Muscle of arm (tissue), 12 donors: ENCODE data around the gene NPPA. TPM values are rescaled to one million over a fixed set of nuclear protein-coding genes. Genes with fewer than 3 reads are reported as not detected.
"Not testable (repeated sequence)": the region's sequence is repeated elsewhere in the genome, so short reads cannot be mapped to it uniquely, and the experiment has no call there.

Source experiments
- DNase-seq: peaks from one replicate; pipeline ENCODE4 v3.0.0-alpha.2; 2013
- polyA plus RNA-seq, 12 donors: library from polyadenylated mRNA; unstranded; fragments of 120-200 nt; gene quantifications; one replicate each; pipeline ENCODE4 v1.2.1, GENCODE V29; 2013; ENCODE audit not compliant: insufficient read length in 12 of 12

The NPPA gene
- polyA plus RNA-seq, 12 donors = 0.73 to 14.7 (median 1.5) TPM; not detected in 1

GRCh38 chr1:11817192-11817591 is 30.4 kb downstream of the NPPA start:
- DNase-seq = no peak

DNA sequence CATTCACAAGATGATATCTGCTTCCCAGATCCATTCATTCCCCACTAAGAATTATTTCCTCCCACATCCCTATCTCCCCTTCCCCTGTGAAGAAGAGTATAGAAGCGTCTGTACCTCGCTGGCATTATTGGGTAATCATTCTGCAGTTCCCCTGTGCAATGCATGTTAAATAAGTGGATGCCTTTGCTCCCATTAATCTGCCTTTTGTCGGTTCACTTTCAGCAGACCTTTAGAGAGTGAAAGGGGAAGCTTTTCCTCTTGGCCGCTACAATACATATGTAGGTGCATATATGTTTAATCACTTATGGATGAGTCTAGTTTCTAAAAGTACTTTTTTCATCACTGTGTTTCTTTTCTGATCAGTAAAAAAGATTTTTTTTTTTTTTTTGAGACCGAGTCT is 34.6 kb downstream of the NPPA start:
- DNase-seq = no peak

GRCh38 chr1:11807133-11807532 is 40.5 kb downstream of the NPPA start:
- no peak for DNase-seq

DNA sequence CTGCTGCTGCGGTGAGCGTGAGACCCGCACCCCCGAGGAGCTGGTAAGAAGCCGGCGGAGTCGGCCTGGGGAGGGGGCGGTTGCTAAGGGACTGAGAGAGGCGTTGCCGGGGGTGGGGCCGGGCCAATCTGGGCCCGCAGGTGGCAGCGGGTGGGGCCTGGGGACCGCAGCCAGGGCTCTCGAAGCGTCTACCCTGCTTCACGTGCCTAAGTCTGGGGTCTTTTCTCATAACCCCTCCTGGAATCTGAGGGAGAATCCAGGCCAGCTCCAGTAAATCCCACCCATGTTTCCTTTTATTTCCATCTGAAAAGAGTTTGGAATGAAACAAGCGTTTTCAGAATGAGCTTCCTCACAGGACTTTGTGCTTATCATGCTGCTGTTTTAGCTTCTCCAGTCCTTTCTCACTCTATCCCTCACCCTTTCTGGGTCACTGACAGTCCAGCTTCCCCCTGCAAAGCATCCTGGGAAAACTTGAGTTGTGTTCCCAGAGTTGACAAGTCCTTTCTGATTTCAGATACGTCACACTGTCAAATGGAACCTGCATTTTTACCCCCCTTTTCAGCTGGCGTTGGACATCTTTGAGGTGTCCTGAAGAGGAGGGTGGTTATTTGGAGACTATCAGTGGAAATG is 41.2 kb downstream of the NPPA start:
- peak; percentile 32 for DNase-seq

DNA sequence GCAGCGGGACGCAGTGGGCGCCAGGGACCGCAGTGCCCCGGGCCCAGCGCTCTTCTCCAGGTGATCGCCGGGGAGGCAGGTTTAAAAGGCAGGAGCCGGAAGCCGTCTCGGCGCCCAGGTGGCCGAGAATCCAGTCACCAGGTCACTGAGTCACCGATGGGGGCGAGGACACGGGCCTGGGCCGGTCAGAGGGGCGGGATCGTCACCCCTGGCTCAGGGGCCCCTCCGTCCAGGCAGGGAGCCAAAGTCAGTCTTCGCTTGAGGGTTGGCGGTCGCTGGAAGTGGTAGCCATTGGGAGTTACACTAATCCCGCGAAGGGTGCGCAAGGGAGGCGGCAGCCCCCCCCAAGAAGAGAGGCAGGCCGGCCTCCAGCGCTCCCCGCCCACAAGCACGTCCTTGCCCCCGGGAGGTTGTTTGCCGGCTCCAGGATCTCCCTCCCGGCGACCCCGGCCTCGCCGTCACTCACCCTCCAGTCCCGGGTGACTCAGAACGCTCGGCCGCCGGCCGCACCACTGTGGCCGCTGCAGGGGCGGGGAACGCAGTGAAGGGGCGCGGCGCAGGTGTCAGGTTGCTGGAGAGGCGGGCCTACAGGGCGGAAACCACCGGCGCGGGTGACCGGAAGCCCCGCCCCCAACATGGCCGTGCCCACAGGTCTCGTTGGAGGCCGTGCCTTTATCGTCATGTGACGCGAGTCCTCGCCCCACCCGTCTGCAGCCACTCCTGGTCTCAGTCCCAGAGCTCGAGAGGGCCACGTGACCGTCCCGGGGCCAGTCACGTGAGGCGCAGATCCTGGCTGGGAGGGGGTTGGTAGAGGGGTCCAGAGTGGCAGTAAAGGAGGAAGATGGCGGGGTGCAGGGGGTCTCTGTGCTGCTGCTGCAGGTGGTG is 41.9 kb downstream of the NPPA start, which contains the start of the genes CLCN6 and MTHFR:
CLCN6 (plus strand) TSS at position 770 of the 885 bp plus-strand sequence; CDS start at position 842, 72 bp downstream.
MTHFR (minus strand) TSS at position 543 of the 885 bp plus-strand sequence. CDS start 2,848 bp downstream, outside the sequence.
- peak; percentile 99 for DNase-seq

GRCh38 chr1:11804666-11805421 is 42.7 kb downstream of the NPPA start:
- DNase-seq = peak; percentile 36

GRCh38 chr1:11803924-11804665 is 43.5 kb downstream of the NPPA start:
- not testable (repeated sequence) for DNase-seq

DNA sequence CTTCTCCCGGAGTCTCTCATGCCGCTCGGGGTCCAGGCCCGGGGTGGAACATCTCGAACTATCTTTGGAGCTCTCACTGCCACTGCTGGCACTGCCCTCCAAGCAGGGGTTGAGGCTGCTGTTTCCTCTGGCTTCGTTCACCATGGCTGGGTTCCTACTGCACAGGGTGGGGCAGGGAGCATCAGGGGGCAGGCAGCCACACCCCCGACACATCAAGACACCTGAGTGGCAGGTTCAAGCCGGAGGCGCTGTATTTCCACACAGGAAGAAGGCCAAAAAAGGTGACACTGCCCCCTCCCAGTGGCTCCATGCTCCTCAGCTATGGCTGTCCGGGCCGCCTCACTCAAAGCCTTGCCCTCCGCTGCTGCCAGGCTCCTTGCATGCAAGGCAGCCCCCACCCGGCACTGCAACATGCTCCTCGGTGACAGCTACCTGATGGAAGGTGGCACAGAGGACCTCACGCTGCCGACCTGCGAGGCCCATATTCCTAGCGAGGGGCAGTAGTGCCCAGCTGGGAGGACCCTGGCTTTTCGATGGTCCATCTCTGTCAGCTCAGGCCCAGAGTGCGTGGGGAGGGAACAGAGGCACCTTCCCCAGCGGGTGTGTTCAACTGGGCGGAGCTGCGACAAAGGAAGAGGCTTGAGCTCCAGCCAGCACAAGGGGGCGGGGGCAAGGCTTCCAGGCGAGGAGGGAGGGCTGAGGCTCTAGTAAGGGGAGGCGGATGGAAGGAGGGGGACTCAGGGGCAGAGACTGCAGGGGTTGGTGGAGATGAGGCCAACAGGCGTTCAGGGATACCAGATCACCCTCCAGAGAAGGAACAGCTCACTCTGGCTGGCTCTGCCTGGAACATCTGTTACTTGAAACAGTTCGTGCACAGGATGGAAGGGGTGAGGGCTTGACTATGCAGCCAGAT is 44.4 kb downstream of the NPPA start:
- DNase-seq = peak; percentile 86

DNA sequence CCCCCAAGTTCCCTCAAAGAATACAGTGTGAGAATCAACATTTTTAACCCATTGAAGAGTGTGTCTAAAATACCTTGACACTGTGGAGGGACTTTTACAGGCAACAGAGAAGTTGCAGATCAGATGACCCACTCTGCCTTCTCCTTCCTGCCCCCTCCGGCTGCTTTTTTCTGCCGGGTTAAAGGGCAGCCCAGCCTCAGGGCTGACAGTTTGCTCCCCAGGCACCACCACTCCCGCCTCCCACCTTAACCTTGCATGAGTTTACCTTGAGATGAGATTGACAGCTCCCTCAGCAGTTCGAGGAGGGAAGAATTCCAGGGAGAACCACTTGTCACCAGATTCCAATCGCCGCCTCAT is 45.0 kb downstream of the NPPA start:
- no peak for DNase-seq

DNA sequence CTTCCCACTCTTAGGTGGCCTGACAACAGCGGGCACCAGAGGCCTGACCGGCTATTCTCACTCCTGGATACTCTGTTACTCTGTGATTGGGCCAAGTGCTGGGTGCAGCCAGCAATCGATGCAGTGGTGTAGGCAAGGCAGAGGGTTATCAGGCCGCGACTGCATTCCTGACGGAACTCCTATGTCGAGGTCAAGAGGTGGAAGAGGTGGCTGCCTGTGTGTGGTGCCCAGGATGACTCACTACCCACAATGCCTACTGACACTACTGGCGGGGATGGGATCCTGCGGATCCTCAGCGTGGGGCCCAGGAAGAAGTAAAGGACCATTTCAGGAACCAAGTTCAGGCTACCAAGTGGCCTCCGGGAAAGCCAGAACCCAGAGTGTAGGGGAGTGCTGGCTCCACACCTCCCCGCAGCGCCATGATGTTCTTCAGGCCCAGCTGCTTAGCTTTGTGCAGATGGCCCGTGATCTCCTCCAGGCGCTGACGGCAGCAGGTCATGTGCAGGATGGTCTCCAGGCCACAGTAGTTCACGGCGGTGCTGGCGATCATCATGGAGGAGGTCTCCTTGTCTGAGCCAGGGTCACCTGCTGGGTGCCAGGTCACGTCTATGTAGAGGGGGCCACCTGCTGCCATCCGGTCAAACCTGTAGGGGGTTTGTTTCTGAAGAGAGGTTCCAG is 46.7 kb downstream of the NPPA start:
- no peak for DNase-seq

GRCh38 chr1:11800391-11800755 is 47.2 kb downstream of the NPPA start:
- no peak for DNase-seq

- no peak for DNase-seq
These were observed 47.7 kb downstream of the NPPA start for GRCh38 chr1:11799896-11800295.

GRCh38 chr1:11799099-11799498 is 48.5 kb downstream of the NPPA start:
- DNase-seq = no peak

- DNase-seq = no peak
These were observed 49.9 kb downstream of the NPPA start for GRCh38 chr1:11797525-11798216.

DNA sequence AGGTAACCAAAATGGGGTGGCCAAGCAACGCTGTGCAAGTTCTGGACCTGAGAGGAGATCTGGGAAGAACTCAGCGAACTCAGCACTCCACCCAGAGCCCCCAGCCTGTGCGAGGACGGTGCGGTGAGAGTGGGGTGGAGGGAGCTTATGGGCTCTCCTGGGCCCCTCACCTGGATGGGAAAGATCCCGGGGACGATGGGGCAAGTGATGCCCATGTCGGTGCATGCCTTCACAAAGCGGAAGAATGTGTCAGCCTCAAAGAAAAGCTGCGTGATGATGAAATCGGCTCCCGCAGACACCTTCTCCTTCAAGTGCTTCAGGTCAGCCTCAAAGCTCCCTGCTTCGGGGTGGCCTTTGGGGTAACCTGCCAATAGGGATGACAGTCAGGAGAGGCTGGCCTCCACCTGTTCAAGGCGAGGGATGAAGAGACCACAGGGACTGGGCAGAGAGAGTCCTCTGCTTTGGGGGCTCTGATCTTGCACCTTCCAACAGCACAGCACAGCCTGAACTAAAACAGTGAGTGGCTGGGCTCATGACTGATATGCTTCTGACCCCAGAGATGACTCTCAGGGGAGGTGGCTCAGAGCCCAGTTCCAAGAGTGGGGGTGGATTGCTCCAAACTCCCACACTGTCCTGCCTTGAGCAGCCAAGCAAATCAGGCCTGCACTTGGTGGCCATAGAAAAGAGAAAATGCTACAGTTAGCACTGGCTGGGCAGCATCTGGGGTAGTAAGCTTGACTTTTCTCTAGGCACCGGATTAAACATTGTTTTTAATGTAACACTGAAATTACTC is 51.4 kb downstream of the NPPA start:
- no peak for DNase-seq
